ENCODE results near the gene C19orf85. TPM values are rescaled to one million over a fixed set of nuclear protein-coding genes. Genes with fewer than 3 reads are reported as not detected.

The C19orf85 gene
- total RNA-seq, 1 donor from 2014 or later: not detected

GRCh38 chr19:55439052-55439451, 25.5 kb downstream of the C19orf85 start:
- H3K27ac Mint-ChIP-seq (ENCODE audit: unreplicated experiment): no peak overlapping the region
- H3K36me3 Mint-ChIP-seq (ENCODE audit: low read depth): peaks cover 3% of the 10 kb centered on the region
- TF ChIP-seq CTCF (IDR thresholded peaks at IDR 0.05): no peak
- H3K27me3 Mint-ChIP-seq (ENCODE audit: low read depth): peaks cover 51% of the 10 kb centered on the region
- peaks cover 14% of the 10 kb centered on the region for H3K4me1 Mint-ChIP-seq (ENCODE audit: low read depth)
- peaks cover 3% of the 10 kb centered on the region for H3K9me3 Mint-ChIP-seq (ENCODE audit: low read depth)
- no peak for DNase-seq (ENCODE audit: low spot score)
- no peak overlapping the region for H3K4me3 Mint-ChIP-seq (ENCODE audit: unreplicated experiment)

GRCh38 chr19:55437410-55437809, 27.1 kb downstream of the C19orf85 start:
- Mint-ChIP-seq H3K36me3 (ENCODE audit: low read depth) (peaks cover 3% of the 10 kb centered on the region), H3K27ac (ENCODE audit: unreplicated experiment) (peak overlapping the region; percentile 36), H3K9me3 (ENCODE audit: low read depth) (peaks cover 3% of the 10 kb centered on the region), H3K4me3 (ENCODE audit: unreplicated experiment) (no peak overlapping the region), H3K4me1 (ENCODE audit: low read depth) (peaks cover 12% of the 10 kb centered on the region), H3K27me3 (ENCODE audit: low read depth) (peaks cover 40% of the 10 kb centered on the region)
- no peak for DNase-seq (ENCODE audit: low spot score)
- no peak for TF ChIP-seq CTCF (IDR thresholded peaks at IDR 0.05)

DNA sequence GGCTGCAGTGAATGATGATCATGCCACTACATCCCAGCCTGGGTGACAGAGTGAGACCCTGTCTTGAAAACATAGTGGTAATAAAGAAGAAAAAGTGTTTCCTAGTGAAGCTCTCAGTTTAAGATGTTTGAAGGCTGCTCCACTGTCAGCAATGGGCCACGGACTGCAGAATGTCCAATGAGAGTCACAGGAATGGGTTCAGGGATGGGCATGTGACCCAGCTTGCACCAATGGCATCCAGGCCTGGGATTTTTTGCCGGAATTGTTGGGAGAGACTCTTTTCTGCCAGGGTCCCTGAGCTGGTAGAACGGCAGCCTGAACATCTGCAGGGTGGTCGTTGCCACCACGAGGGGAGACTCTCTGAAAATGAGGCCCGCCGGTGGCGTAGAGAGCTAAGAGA, 27.7 kb downstream of the C19orf85 start:
- H3K4me1 Mint-ChIP-seq (ENCODE audit: low read depth): peaks cover 12% of the 10 kb centered on the region
- peaks cover 3% of the 10 kb centered on the region for H3K36me3 Mint-ChIP-seq (ENCODE audit: low read depth)
- no peak for TF ChIP-seq CTCF (IDR thresholded peaks at IDR 0.05)
- H3K4me3 Mint-ChIP-seq (ENCODE audit: unreplicated experiment): no peak overlapping the region
- no peak overlapping the region for H3K27ac Mint-ChIP-seq (ENCODE audit: unreplicated experiment)
- peaks cover 37% of the 10 kb centered on the region for H3K27me3 Mint-ChIP-seq (ENCODE audit: low read depth)
- H3K9me3 Mint-ChIP-seq (ENCODE audit: low read depth): peaks cover 3% of the 10 kb centered on the region
- DNase-seq (ENCODE audit: low spot score): no peak

GRCh38 chr19:55435020-55435419, 29.5 kb downstream of the C19orf85 start:
- DNase-seq (ENCODE audit: low spot score): no peak
- H3K4me3 Mint-ChIP-seq (ENCODE audit: unreplicated experiment): no peak overlapping the region
- H3K27me3 Mint-ChIP-seq (ENCODE audit: low read depth): peaks cover 23% of the 10 kb centered on the region
- no peak for TF ChIP-seq CTCF (IDR thresholded peaks at IDR 0.05)
- H3K4me1 Mint-ChIP-seq (ENCODE audit: low read depth): no peaks in the 10 kb centered on the region
- no peaks in the 10 kb centered on the region for H3K36me3 Mint-ChIP-seq (ENCODE audit: low read depth)
- H3K27ac Mint-ChIP-seq (ENCODE audit: unreplicated experiment): no peak overlapping the region
- H3K9me3 Mint-ChIP-seq (ENCODE audit: low read depth): peaks cover 3% of the 10 kb centered on the region

DNA sequence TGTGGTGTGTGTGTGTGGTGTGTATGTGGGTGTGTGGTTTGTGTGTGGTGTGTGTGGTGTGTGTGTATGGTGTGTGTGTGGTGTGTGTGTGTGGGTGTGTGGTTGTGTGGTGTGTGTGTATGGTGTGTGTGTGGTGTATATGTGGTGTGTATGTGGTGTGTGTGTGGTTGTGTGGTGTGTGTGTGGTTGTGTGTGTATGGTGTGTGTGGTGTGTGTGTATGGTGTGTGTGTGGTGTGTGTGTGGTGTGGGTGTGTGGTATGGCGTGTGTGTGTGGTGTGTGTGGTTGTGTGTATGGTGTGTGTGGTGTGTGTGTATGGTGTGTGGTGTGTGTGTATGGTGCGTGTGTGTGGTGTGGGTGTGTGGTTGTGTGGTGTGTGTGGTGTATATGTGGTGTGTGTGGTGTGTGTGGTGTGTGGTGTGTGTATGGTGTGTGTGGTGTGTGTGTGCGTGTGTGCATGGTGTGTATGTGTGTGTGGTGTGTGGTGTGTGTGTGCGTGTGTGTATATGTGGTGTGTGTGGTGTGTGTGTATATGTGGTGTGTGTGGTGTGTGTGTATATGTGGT, 30.1 kb downstream of the C19orf85 start:
- peaks cover 18% of the 10 kb centered on the region for H3K27me3 Mint-ChIP-seq (ENCODE audit: low read depth)

More for the DNA sequence above, 30.1 kb downstream of the C19orf85 start:
- DNase-seq (ENCODE audit: low spot score): no peak
- no peaks in the 10 kb centered on the region for H3K36me3 Mint-ChIP-seq (ENCODE audit: low read depth)
- TF ChIP-seq CTCF (IDR thresholded peaks at IDR 0.05): no peak
- no peaks in the 10 kb centered on the region for H3K4me1 Mint-ChIP-seq (ENCODE audit: low read depth)
- no peak overlapping the region for H3K4me3 Mint-ChIP-seq (ENCODE audit: unreplicated experiment)
- peaks cover 3% of the 10 kb centered on the region for H3K9me3 Mint-ChIP-seq (ENCODE audit: low read depth)
- no peak overlapping the region for H3K27ac Mint-ChIP-seq (ENCODE audit: unreplicated experiment)
